GM19455 (cell line): Measurements from ENCODE around the gene PDE4D.
"Not testable (repeated sequence)": the region's sequence is repeated elsewhere in the genome, so short reads cannot be mapped to it uniquely, and the experiment has no call there.

ENCODE experiments used
- ATAC-seq: cut with Tn5 transposase; IDR thresholded peaks from one replicate; pipeline ENCODE4 v1.9.1; 2021; ENCODE audit not compliant: unreplicated experiment

The PDE4D gene

GRCh38 chr5:59437176-59437575, 456.4 kb downstream of the PDE4D start:
- no peak for ATAC-seq

GRCh38 chr5:59436364-59437148, 457.0 kb downstream of the PDE4D start:
- ATAC-seq = no peak

GRCh38 chr5:59433174-59433573, 460.4 kb downstream of the PDE4D start:
- ATAC-seq = no peak

DNA sequence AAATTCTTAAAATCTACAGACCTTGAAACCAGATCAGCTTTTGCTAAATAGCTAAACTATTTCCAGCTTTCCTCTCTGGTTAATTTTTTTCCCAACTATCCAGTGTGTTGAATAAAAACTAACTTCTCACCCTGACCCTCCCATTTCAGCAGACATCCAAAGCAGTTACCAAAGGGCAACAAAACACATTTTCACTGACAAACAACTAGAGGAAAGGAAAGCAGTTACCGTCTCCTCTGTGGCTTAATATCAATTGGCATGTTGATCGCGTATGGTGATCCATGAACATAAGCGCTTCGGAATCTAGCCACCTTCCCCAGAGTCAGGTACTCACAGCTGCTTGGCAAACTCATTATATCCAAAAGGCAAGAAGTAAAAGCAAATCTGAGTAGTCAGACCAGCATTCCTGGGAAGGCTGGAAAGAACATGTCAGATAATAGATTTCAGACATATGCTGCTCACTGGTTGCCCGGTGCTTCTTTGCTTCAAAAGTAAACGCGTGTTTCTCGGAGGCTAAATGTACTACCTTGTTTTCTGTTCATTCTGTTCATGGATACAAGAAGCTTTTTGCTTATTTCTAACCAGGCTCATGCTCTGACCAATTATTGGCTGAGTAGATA, 463.4 kb downstream of the PDE4D start:
- no peak for ATAC-seq

GRCh38 chr5:59428391-59428790, 465.1 kb downstream of the PDE4D start:
- ATAC-seq = no peak

- no peak for ATAC-seq
Observed at GRCh38 chr5:59424515-59424914, 469.0 kb downstream of the PDE4D start.

DNA sequence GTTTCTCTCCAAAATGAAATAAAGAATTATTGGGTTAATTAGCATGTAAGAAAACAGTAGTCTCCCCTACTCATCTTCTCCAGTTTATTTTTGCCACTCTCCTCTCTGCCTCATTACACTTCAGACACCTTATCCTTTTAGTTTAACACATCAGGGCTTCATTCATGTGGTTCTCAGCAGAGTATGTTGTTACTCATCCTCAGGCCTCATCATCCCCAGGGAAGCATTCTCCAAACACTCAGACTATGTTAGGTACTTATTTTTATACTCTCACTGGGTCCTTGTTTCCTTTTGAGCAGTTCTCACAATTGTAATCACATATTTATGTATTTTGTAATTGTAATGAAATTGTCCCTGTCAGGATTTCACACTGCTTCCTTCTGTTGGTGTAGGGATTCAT, 470.5 kb downstream of the PDE4D start:
- no peak for ATAC-seq

- ATAC-seq = no peak
Observed at GRCh38 chr5:59421986-59422941, 471.3 kb downstream of the PDE4D start.

DNA sequence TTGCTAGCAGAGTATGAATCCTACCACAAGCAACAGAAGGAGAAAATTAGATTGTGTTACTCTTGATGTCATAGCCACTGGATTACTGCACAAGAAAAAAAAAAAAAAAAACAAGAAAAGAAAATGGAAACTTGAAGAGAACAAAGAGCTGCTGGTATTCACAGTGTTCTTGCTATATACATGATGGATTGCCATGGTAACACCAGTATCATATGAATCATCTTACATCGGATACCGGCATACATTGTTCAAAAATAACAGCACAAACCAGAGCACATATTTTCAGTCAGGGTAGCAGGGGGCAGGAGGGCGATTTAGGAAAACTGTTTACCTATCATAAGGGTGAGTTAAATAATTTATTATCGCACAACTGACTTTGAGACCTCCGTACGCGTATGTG, 472.9 kb downstream of the PDE4D start:
- no peak for ATAC-seq

GRCh38 chr5:59418808-59419207, 474.7 kb downstream of the PDE4D start:
- no peak for ATAC-seq

DNA sequence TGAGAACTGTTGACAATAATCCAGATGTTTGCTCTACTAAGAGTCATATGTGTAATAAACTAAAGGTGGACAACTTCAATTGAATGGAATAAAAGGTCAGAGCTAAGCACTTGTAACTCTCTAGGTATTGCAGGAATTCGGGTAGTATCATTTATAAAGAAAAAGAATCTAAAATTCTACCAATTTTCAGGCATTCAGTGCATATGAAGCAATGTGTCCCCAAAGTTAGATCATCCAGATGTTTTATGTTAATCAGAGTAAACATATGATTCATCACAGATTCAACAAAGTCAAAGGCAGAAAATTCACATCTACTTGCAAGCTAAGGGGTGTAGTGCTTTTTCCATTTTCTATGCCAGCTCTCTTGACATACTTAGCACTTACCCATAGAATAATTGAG, 477.1 kb downstream of the PDE4D start:
- no peak for ATAC-seq

DNA sequence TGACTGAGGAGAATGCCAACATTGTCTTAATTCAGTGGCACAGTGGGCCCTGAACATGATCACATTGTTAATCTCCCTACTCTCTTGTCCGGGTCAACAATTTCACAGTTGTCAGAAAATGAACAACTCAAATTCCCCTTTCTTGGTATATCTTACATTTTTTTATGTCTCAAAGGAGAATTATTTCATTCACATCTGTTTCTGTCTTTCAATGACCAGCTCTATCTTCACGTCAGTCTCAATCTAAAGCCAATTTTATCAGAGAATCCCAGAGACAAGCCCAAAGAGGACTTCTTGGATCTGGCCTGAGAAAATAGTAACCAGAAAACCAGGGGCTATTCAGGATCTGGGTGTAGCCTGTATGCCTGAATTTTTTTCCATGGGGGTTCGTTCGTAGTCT, 477.5 kb downstream of the PDE4D start:
- no peak for ATAC-seq

DNA sequence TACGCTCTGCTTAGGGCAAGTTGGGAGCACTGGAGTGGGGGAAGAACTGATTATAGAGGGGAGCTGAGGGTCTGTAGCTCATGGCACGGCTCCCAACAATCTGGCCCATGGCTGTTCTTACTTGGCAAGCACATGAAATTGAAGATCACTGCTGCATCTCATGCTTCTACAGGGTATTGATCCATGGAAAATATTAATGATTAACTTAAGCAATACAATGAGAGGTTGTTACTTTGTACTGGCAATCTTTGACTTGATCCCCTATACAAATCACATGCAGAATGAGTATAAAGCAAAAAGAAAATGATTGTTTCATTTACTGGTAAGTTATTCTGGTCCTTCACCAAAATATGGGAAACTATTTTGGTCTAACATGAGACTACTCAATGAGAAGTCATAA, 481.1 kb downstream of the PDE4D start:
- ATAC-seq = no peak

- ATAC-seq = not testable (repeated sequence)
Observed at GRCh38 chr5:59408997-59409396, 484.5 kb downstream of the PDE4D start.

DNA sequence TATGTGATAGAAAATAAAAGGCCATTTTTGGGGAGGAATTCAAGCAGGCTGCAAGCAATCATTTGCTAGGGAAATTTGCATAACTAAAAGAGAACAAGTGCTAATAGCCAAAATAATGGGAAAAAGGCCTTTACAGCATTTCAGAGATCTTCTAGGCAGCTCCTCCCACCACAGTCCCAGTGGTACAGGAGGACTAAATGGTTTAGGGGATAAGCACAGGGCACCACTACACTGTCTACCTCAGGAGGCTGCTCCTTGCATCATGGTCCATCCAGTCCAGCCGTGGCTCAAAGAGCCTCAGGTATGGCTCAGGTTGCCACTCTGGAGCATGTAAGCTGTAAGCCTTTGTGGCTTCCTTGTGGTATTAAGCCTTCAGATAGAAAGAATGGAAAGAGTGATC, 485.6 kb downstream of the PDE4D start:
- no peak for ATAC-seq

- no peak for ATAC-seq
Observed at GRCh38 chr5:59401637-59402036, 491.9 kb downstream of the PDE4D start.

DNA sequence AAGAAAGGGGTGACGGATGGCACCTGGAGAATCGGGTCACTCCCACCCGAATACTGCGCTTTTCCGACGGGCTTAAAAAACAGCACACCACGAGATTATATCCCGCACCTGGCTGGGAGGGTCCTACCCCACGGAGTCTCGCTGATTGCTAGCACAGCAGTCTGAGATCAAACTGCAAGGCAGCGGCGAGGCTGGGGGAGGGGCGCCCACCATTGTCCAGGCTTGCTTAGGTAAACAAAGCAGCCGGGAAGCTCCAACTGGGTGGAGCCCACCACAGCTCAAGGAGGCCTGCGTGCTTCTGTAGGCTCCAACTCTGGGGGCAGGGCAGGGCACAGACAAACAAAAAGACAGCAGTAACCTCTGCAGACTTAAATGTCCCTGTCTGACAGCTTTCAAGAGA, 498.6 kb downstream of the PDE4D start:
- ATAC-seq = not testable (repeated sequence)

DNA sequence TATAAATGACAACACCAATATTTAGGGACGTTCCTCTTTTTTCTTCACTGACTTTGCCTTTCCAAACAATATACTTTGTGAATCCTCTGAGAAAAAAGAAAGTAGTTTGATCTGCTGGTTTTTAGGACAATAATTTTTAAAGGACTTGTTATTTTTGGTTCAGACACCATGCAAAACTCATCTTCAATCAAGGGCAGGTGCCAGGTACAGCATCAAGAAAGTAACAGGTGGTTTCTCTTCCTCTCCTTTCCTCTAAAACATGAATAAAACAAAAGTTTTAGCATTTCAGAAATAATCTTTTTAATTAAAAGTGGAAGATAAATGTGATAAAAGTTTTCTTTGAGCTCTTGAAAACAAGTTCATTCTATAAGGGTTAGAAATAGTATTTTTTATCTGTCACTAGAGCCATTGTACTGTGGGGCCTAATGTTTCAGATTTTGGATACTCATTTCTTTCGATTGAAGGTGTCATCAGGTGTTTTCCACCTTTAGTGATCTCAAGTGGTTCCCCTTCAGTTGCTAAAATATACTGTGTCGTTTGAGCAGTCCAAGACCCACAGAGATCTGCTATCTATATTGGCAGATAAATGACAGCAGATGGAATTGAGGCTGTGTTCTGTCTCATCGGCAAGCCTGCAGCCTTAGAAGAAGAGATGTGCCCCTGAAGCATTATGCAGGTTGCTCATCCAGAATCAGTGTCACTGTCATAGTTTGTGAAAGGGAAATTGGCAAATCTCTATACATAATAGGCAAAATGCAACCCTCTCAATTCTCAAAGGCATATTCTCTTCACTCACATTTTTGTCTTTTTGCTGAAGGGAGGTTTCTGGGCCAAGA, 499.7 kb downstream of the PDE4D start:
- ATAC-seq = no peak

- no peak for ATAC-seq
Observed at GRCh38 chr5:59391576-59391975, 501.9 kb downstream of the PDE4D start.

GRCh38 chr5:59390989-59391388, 502.5 kb downstream of the PDE4D start:
- no peak for ATAC-seq
